HG03571 (cell line): ENCODE results near the gene OR8D4.
"Not testable (repeated sequence)": the region's sequence is repeated elsewhere in the genome, so short reads cannot be mapped to it uniquely, and the experiment has no call there.

Experiments
- ATAC-seq: cut with Tn5 transposase; IDR thresholded peaks from one replicate; pipeline ENCODE4 v1.9.1; 2021; ENCODE audit not compliant: unreplicated experiment

Gene OR8D4

DNA sequence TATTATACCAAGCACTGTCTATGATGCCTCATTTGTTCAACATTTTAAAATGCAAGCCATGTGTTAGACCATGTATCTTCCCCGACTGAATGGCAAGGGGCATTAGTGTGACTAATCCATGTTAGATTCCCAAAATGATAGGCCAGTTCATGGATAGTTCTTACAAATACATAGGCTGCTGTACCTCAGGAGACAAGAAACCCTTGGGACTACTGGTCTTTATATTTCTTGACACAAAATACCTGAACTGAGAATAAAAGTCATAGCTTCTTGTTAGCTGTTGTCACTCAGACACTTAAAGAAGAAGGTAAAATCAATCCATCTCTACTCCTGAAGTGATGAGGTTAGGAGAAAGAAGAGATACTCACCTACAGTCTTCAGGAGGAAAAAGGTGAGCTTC lies at the start of gene OR8D4:
TSS of gene OR8D4 (plus strand) at position 301 of the 400 bp plus-strand sequence. CDS start 4,265 bp downstream, outside the sequence.
- no peak for ATAC-seq

DNA sequence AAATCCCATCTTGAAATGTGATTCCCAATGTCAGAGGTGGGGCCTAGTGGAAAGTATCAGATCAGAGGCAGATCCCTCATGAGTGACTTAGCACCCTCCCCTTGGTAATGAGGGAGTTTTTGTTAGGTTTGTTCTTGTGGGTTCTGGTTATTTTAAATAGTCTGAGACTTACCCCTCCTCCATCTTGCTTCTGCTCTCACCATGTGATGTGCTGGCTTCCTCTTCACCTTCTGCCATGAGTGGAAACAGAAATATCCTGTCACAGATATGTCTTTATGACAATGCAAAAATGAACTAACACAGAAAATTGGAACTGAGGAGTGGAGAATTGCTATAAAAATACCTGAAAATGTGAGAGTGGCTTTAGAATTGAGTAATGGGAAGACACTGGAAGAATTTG lies 49.6 kb upstream of the OR8D4 start:
- ATAC-seq = no peak

DNA sequence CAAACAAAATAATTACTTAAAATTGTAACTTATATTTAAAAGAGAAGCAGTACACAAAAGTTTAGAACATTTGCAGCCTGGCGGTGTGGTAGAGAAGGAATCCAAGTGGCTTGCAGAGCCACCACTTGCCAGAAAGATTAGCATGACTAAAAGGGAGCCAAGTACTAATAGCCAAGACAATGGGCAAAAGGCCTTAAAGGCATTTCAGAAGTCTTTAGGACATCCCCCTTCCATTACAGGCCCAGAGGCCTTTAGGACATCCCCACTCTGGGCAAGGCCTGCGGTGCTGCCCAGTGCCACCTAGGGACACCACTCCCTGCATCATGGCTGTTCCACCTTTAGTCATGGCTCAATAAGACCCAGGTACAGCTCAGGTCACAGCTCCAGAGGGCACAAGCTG lies 48.9 kb upstream of the OR8D4 start:
- no peak for ATAC-seq

GRCh38 chr11:123856444-123856843 lies 45.5 kb upstream of the OR8D4 start:
- ATAC-seq = no peak

- no peak for ATAC-seq
These were observed 42.2 kb upstream of the OR8D4 start for GRCh38 chr11:123859731-123860130.

DNA sequence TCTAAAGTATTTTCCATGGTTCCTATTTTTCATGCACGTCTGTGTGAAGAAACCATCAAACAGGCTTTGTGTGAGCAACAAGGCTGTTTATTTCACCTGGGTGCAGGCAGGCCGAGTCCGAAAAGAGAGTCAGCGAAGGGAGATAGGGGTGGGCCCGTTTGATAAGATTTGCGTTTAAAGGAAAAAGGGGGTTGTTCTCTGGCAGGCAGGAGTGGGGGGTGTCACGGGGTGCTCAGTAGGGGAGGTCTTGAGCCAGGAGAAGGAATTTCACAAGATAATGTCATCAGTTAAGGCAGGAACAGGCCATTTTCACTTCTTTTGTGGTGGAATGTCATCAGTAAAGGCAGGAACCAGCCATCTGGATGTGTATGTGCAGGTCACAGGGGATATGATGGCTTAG lies 36.7 kb upstream of the OR8D4 start:
- not testable (repeated sequence) for ATAC-seq

GRCh38 chr11:123867795-123868194 lies 34.2 kb upstream of the OR8D4 start:
- not testable (repeated sequence) for ATAC-seq

DNA sequence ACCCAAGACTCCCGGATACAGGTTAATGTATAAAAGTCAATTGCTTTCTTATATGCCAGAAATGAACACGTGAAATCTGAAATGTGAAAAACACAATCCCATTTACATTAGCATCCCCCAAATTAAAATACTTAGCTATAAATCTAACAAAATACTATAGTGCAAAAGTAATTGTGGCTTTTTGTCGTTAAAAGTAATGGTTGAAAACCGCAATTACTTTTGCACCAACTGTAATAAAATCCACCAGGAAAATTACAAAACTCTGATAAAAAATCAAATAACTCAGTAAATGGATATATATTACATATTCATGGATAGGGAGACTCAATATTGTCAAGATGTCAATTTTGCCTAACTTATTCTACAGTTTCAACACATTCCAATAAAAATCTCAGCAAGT lies 21.1 kb upstream of the OR8D4 start:
- ATAC-seq = no peak

- ATAC-seq = no peak
These were observed 16.4 kb upstream of the OR8D4 start, which contains the start of gene TMEM225 for GRCh38 chr11:123885570-123885969. Gene TMEM225, minus strand, starts transcription at chr11:123885670. Its CDS starts 245 bp downstream, at chr11:123885425.

DNA sequence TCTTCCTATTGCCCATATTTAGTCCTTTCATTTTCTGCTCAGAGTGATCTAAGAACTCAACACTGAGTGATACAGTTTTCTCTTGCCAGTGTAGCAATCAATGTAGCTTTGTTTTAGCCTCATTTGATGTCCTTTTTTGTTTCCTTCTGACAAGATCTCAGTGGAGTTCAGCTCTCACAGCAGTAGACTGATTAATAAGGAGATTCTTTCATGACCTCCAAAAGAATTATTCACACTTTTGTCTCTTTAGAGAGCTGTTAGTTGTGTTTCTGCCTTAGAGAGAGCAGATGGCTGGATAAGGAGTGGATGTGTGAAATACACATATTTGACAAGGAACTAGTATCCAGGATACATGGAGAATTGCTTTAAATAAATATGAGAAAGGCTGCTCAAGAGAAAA lies 9.9 kb upstream of the OR8D4 start:
- ATAC-seq = no peak

DNA sequence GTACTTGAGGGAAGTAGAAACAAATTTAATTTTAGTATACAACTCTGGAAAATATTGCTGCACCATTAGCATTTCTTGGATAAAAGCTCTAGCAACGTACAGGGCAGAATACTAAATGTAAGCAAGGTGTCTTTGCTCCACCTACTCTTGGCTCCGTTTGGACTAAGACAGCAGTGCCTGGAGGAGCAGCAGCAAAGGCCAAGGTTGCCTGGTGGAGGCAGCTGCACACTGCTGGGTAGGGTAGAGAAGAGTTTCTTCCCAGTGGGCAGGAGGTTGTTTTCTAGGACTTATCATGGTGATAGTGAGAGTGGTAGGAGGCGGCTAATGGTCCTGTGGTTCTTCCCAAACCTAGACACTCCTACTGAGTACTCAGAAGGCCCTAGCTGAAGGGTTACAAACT lies 2.2 kb upstream of the OR8D4 start:
- no peak for ATAC-seq

DNA sequence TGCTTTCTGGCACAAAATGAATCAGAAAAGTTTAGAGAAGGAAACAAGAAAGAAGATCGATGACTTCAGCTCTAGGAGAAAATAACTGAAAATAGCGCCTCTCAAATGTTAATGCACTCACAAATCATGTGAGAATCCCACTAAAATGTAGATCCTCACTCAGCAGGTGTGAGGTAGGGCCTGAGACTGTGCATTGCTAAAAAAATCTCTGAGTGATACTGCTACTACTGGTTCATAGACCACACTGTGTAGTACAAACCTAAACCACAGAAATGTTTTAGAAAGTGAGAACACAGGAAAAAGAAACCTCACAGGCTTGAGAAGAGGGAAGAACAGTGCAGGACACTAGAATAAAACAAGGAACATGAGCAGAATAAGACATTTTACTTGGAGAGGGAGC lies 2.0 kb downstream of the OR8D4 start:
- no peak for ATAC-seq

GRCh38 chr11:123904932-123905331 lies 3.0 kb downstream of the OR8D4 start:
- no peak for ATAC-seq

DNA sequence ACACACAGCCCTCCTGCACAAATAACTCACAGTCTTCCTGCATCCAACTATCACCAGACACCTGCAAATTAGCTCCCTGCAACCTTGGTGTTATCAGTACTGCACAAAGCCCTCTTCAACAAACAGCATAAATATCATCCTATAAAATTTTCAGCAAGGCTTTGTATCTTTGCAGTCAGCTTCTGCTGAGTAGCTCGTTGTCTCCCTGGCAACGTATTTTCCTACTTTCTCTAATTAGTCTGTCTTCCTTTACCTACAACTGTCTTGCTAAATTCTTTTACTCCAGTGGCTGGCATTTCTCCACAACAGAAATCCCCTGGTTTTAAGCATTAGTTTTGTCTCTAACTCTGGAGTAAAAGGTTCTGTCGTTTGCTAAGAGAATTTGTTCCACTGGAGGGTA lies 3.9 kb downstream of the OR8D4 start:
- no peak for ATAC-seq

GRCh38 chr11:123920943-123921342 lies 19.0 kb downstream of the OR8D4 start:
- ATAC-seq = no peak

DNA sequence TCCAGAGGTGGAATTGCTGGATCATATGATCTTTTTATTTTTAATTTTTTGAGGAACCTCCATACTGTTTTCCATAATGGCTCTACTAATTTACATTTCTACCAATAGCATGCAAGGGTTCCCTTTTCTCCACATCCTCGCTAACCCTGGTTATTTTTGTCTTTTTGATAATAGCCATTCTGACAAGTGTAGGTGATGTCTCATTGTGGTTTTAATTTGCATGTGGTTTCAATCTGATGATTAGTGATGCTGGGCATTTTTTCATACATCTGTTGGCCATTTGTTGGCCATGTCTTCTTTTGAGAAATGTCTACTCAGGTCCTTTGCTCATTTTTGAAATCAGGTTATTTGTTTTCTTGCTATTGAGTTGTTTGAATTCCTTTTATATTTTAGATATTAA lies 22.1 kb downstream of the OR8D4 start:
- ATAC-seq = no peak

DNA sequence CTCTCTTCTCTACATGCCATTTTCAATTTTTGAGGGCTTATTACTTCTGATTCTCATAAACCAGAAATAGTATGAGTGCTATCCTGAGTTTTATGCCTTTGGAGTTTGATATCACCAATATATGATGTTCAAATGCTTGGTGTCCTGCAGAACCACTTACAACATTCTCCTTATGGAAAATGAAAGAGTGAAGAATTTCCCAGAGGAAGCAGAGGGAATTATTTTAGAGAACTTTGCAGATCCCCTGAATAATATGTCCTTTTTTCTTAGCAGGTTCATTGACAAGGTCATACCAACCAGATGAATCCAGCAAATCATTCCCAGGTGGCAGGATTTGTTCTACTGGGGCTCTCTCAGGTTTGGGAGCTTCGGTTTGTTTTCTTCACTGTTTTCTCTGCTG lies 37.4 kb downstream of the OR8D4 start, which contains the start of gene OR4D5:
TSS of gene OR4D5 (plus strand) at position 301 of the 400 bp plus-strand sequence. CDS start at position 301, 0 bp downstream.
- no peak for ATAC-seq

DNA sequence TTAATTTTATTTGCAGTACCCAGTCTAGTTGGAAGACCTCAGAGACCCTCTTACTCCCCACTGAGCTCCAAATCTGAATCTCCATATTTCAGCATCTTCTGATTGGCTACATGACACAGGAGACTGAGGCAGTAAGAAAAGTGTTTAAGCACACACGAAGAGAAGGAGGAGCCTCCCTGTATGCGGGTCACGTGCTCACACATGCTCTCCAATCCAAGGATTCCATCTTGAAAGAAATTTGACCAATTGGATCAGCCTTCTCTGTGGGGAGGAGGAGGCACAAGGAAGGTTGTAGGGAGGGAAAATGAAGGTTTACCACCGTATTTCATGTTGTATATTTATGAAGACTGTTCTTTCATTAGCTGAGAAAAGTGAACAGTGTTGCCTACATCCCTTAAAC lies 40.4 kb downstream of the OR8D4 start:
- ATAC-seq = no peak

- ATAC-seq = no peak
These were observed 41.8 kb downstream of the OR8D4 start, which contains the start of gene OR6T1 for GRCh38 chr11:123943738-123944137. Gene OR6T1, minus strand, starts transcription at chr11:123943838. Its CDS starts 0 bp downstream, at chr11:123943838.

GRCh38 chr11:123945132-123945531 lies 43.2 kb downstream of the OR8D4 start:
- no peak for ATAC-seq

DNA sequence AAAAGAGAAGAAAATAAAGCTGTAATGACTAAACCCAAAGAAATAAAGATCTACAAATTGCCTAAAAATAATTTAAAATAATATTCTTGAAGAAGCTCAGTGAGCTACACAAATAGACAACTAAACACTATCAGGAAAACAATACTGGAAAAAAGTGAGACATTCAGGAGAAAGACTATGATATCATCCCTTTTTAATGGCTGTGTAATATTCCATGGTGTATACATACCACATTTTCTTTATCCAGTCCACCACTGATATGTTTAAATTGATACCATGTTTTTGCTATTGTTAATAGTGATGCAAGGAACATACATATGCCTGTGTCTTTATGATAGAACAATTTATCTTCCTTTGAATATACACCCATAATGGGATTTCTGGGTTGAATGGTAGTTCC lies 54.8 kb downstream of the OR8D4 start:
- no peak for ATAC-seq
